Hematopoietic multipotent progenitor cell treated with erythropoietin and hydrocortisone succinate and interleukin-3 and kit ligand, for 4 days (in vitro differentiated cells): ENCODE measurements around the gene ASB18.

Experiments used
- DNase-seq: peaks from one replicate; pipeline ENCODE4 v3.0.0-alpha.2; 2015

Gene ASB18

GRCh38 chr2:236205867-236206645 is 58.1 kb downstream of the ASB18 start:
- no peak for DNase-seq

- DNase-seq: no peak
Observed at GRCh38 chr2:236204953-236205352, 59.3 kb downstream of the ASB18 start.

GRCh38 chr2:236200378-236200777 is 63.8 kb downstream of the ASB18 start:
- no peak for DNase-seq

GRCh38 chr2:236196366-236196765 is 67.8 kb downstream of the ASB18 start:
- DNase-seq: no peak

GRCh38 chr2:236195726-236196125 is 68.5 kb downstream of the ASB18 start:
- no peak for DNase-seq

GRCh38 chr2:236194786-236195185 is 69.4 kb downstream of the ASB18 start:
- DNase-seq: no peak

GRCh38 chr2:236193026-236193425 is 71.2 kb downstream of the ASB18 start:
- no peak for DNase-seq

- DNase-seq: no peak
Observed at GRCh38 chr2:236190674-236191073, 73.5 kb downstream of the ASB18 start.

GRCh38 chr2:236184701-236185100 is 79.5 kb downstream of the ASB18 start:
- DNase-seq: no peak

- DNase-seq: peak; percentile 74
Observed at GRCh38 chr2:236180831-236181453, 83.3 kb downstream of the ASB18 start.

GRCh38 chr2:236180076-236180816 is 84.0 kb downstream of the ASB18 start:
- DNase-seq: no peak

- no peak for DNase-seq
Observed at GRCh38 chr2:236179236-236180075, 84.8 kb downstream of the ASB18 start.

GRCh38 chr2:236178890-236179235 is 85.3 kb downstream of the ASB18 start:
- no peak for DNase-seq

- DNase-seq: peak; percentile 65
Observed at GRCh38 chr2:236177967-236178889, 86.0 kb downstream of the ASB18 start.

- DNase-seq: peak; percentile 72
Observed at GRCh38 chr2:236177604-236177966, 86.6 kb downstream of the ASB18 start.

GRCh38 chr2:236176951-236177350 is 87.3 kb downstream of the ASB18 start:
- DNase-seq: no peak

- DNase-seq: peak; percentile 61
Observed at GRCh38 chr2:236176417-236176816, 87.8 kb downstream of the ASB18 start.

- peak; percentile 27 for DNase-seq
Observed at GRCh38 chr2:236175548-236176150, 88.6 kb downstream of the ASB18 start.

GRCh38 chr2:236173729-236174607 is 90.2 kb downstream of the ASB18 start:
- DNase-seq: no peak

GRCh38 chr2:236173036-236173728 is 91.0 kb downstream of the ASB18 start:
- DNase-seq: no peak
